H1 (cell line): ENCODE measurements around the gene PAX6. TPM values are rescaled to one million over a fixed set of nuclear protein-coding genes. Genes with fewer than 3 reads are reported as not detected.

ENCODE experiments used
- CTBP2 ChIP-seq: IDR thresholded peaks from 2 replicates; pipeline ENCODE4 v1.7.0; 2011; ENCODE audit warnings: borderline replicate concordance, mild to moderate bottlenecking, moderate library complexity, mixed read lengths, low read length; ENCODE audit not compliant: insufficient read depth, insufficient read length
- EGR1 ChIP-seq: IDR thresholded peaks from 2 replicates; pipeline ENCODE4 v1.6.1; 2011; ENCODE audit warnings: low read depth, low read length, borderline replicate concordance
- EP300 ChIP-seq, 2 experiments: IDR thresholded peaks; 1 replicate in 1 of 2; 2 replicates in 1 of 2; pipeline ENCODE4 v1.6.1; 2011 to 2012; ENCODE audit warnings: low read depth in 2 of 2, low read length in 2 of 2, mild to moderate bottlenecking in 2 of 2, borderline replicate concordance in 1 of 2, inconsistent platforms in 1 of 2, moderate library complexity in 1 of 2
- KDM1A ChIP-seq: fragments of 200-600, 300-600 bp; sonication (generic); IDR thresholded peaks from 2 replicates; pipeline ENCODE4 v1.7.1; 2016; ENCODE audit warnings: mild to moderate bottlenecking, low read length, borderline replicate concordance
- RBBP5 ChIP-seq: IDR thresholded peaks from 2 replicates; pipeline ENCODE4 v1.7.1; 2012; ENCODE audit warnings: low read depth, mild to moderate bottlenecking, inconsistent platforms, low read length, moderate library complexity, borderline replicate concordance
- SUZ12 ChIP-seq: fragments of 200-600 bp; sonication (generic); IDR thresholded peaks from 2 replicates; pipeline ENCODE4 v1.6.1; 2012; ENCODE audit warnings: mild to moderate bottlenecking, inconsistent platforms, low read length, moderate library complexity, mixed read lengths
- polyA plus RNA-seq, 7 experiments: library from polyadenylated mRNA; depleted of rRNA in 3 of 7; stranded (reverse) in 5 of 7; unstranded in 2 of 7; fragments of >200 nt in 5 of 7; fragments of 200-250 nt in 2 of 7; gene quantifications; 1 replicate in 5 of 7; 2 replicates in 1 of 7; 4 replicates in 1 of 7; pipeline versions ENCODE4 v1.2.1 to v1.2.3, GENCODE V29; 2011 to 2013; ENCODE audit warnings: missing spikeins in 2 of 7, mixed read lengths in 2 of 7
- total RNA-seq: library from RNA; stranded (reverse); fragmentation: NEBNext Ultra II Directional; extraction: Animal tissue kit (Norgen Biotek cat#: 25700); gene quantifications from 2 replicates; pipeline ENCODE4 v1.2.1, GENCODE V29; 2021
- TF ChIP-seq, protein P1 (sequence below): fragments of 300-600 bp; sonication (generic); IDR thresholded peaks from 2 replicates; pipeline ENCODE4 v1.7.1; 2012; ENCODE audit warnings: low read length, moderate library complexity, mild to moderate bottlenecking, inconsistent platforms; ENCODE audit not compliant: insufficient replicate concordance

The PAX6 gene
- total and polyA plus RNA-seq, 2 of the 8 experiments (the other 6 are each of a cell fraction or from before 2014, with no cell fraction given) = 0.30 to 0.65 TPM

GRCh38 chr11:31809857-31810778, 1.0 kb downstream of the PAX6 start (continued):
- TF ChIP-seq, protein P1, sequence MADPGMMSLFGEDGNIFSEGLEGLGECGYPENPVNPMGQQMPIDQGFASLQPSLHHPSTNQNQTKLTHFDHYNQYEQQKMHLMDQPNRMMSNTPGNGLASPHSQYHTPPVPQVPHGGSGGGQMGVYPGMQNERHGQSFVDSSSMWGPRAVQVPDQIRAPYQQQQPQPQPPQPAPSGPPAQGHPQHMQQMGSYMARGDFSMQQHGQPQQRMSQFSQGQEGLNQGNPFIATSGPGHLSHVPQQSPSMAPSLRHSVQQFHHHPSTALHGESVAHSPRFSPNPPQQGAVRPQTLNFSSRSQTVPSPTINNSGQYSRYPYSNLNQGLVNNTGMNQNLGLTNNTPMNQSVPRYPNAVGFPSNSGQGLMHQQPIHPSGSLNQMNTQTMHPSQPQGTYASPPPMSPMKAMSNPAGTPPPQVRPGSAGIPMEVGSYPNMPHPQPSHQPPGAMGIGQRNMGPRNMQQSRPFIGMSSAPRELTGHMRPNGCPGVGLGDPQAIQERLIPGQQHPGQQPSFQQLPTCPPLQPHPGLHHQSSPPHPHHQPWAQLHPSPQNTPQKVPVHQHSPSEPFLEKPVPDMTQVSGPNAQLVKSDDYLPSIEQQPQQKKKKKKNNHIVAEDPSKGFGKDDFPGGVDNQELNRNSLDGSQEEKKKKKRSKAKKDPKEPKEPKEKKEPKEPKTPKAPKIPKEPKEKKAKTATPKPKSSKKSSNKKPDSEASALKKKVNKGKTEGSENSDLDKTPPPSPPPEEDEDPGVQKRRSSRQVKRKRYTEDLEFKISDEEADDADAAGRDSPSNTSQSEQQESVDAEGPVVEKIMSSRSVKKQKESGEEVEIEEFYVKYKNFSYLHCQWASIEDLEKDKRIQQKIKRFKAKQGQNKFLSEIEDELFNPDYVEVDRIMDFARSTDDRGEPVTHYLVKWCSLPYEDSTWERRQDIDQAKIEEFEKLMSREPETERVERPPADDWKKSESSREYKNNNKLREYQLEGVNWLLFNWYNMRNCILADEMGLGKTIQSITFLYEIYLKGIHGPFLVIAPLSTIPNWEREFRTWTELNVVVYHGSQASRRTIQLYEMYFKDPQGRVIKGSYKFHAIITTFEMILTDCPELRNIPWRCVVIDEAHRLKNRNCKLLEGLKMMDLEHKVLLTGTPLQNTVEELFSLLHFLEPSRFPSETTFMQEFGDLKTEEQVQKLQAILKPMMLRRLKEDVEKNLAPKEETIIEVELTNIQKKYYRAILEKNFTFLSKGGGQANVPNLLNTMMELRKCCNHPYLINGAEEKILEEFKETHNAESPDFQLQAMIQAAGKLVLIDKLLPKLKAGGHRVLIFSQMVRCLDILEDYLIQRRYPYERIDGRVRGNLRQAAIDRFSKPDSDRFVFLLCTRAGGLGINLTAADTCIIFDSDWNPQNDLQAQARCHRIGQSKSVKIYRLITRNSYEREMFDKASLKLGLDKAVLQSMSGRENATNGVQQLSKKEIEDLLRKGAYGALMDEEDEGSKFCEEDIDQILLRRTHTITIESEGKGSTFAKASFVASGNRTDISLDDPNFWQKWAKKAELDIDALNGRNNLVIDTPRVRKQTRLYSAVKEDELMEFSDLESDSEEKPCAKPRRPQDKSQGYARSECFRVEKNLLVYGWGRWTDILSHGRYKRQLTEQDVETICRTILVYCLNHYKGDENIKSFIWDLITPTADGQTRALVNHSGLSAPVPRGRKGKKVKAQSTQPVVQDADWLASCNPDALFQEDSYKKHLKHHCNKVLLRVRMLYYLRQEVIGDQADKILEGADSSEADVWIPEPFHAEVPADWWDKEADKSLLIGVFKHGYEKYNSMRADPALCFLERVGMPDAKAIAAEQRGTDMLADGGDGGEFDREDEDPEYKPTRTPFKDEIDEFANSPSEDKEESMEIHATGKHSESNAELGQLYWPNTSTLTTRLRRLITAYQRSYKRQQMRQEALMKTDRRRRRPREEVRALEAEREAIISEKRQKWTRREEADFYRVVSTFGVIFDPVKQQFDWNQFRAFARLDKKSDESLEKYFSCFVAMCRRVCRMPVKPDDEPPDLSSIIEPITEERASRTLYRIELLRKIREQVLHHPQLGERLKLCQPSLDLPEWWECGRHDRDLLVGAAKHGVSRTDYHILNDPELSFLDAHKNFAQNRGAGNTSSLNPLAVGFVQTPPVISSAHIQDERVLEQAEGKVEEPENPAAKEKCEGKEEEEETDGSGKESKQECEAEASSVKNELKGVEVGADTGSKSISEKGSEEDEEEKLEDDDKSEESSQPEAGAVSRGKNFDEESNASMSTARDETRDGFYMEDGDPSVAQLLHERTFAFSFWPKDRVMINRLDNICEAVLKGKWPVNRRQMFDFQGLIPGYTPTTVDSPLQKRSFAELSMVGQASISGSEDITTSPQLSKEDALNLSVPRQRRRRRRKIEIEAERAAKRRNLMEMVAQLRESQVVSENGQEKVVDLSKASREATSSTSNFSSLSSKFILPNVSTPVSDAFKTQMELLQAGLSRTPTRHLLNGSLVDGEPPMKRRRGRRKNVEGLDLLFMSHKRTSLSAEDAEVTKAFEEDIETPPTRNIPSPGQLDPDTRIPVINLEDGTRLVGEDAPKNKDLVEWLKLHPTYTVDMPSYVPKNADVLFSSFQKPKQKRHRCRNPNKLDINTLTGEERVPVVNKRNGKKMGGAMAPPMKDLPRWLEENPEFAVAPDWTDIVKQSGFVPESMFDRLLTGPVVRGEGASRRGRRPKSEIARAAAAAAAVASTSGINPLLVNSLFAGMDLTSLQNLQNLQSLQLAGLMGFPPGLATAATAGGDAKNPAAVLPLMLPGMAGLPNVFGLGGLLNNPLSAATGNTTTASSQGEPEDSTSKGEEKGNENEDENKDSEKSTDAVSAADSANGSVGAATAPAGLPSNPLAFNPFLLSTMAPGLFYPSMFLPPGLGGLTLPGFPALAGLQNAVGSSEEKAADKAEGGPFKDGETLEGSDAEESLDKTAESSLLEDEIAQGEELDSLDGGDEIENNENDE = no peak
- TF ChIP-seq SUZ12 (peak; percentile 97), KDM1A (no peak), EGR1 (peak; percentile 60; the same call in 1 of the 2 replicates), CTBP2 (peak; percentile 99), EP300 (IDR thresholded peaks at IDR 0.05; ENCODE audit: borderline replicate concordance in 1 of 2, low read depth in 2 of 2, low read length in 2 of 2) (no peak), RBBP5 (peak; percentile 9; the same call in 1 of the 2 replicates)
- TF ChIP-seq, all 59 proteins: peak for 9
